Measurements from ENCODE around the gene DYNLRB1.

Gene DYNLRB1

GRCh38 chr20:34547844-34548613 is 31.8 kb downstream of the DYNLRB1 start:
- Histone ChIP-seq H3K27ac (no peak overlapping the region), H3K4me3 (no peak overlapping the region)

- Histone ChIP-seq H3K4me3 (no peak overlapping the region), H3K27ac (no peak overlapping the region)
Measured at GRCh38 chr20:34549291-34549928, 33.2 kb downstream of the DYNLRB1 start.

- Histone ChIP-seq H3K4me3 (no peak overlapping the region), H3K27ac (no peak overlapping the region)
Measured at GRCh38 chr20:34549929-34550305, 33.7 kb downstream of the DYNLRB1 start.

GRCh38 chr20:34552569-34552968 is 36.3 kb downstream of the DYNLRB1 start:
- H3K4me3 ChIP-seq = no peak overlapping the region

GRCh38 chr20:34553366-34553867 is 37.2 kb downstream of the DYNLRB1 start:
- Histone ChIP-seq H3K4me3 (no peak overlapping the region), H3K27ac (peak overlapping the region in 2 of 21 experiments; percentile 3 to 13)

More at GRCh38 chr20:34552569-34552968, 36.3 kb downstream of the DYNLRB1 start:
- H3K27ac ChIP-seq = no peak overlapping the region

GRCh38 chr20:34557936-34558319 is 41.7 kb downstream of the DYNLRB1 start:
- Histone ChIP-seq H3K27ac (peak overlapping the region; percentile 31 to 99 (median 83)), H3K4me3 (peak overlapping the region; percentile 48 to 75 (median 56))

GRCh38 chr20:34558320-34559218 is 42.3 kb downstream of the DYNLRB1 start, which contains the start of gene MAP1LC3A:
MAP1LC3A (plus strand) TSS chr20:34558718; CDS start chr20:34558869, 151 bp downstream.
- Histone ChIP-seq H3K4me3 (peak within 1 kb of the TSS; percentile 48 to 75 (median 56)), H3K27ac (peak within 1 kb of the TSS; percentile 31 to 99 (median 83))

- H3K27ac ChIP-seq = peak overlapping the region in 16 of 21 experiments; percentile 64 to 99 (median 90)
- peak overlapping the region; percentile 48 to 75 (median 56) for H3K4me3 ChIP-seq
Measured at GRCh38 chr20:34559311-34560140, 43.3 kb downstream of the DYNLRB1 start.

GRCh38 chr20:34560141-34560523 is 43.9 kb downstream of the DYNLRB1 start:
- H3K27ac ChIP-seq = peak overlapping the region in 5 of 21 experiments; percentile 32 to 94 (median 91)
- H3K4me3 ChIP-seq = no peak overlapping the region

GRCh38 chr20:34560614-34561013 is 44.4 kb downstream of the DYNLRB1 start:
- H3K4me3 ChIP-seq = no peak overlapping the region
- peak overlapping the region in 1 of 21 experiments; percentile 32 for H3K27ac ChIP-seq

- Histone ChIP-seq H3K27ac (peak overlapping the region in 1 of 21 experiments; percentile 31), H3K4me3 (no peak overlapping the region)
Measured at GRCh38 chr20:34561661-34562060, 45.4 kb downstream of the DYNLRB1 start.

GRCh38 chr20:34562641-34563040 is 46.4 kb downstream of the DYNLRB1 start:
- Histone ChIP-seq H3K27ac (no peak overlapping the region), H3K4me3 (no peak overlapping the region)

GRCh38 chr20:34564833-34565232 is 48.6 kb downstream of the DYNLRB1 start:
- H3K4me3 ChIP-seq = no peak overlapping the region

GRCh38 chr20:34566978-34567891 is 51.0 kb downstream of the DYNLRB1 start:
- H3K27ac ChIP-seq = no peak overlapping the region
- no peak overlapping the region for H3K4me3 ChIP-seq

More at GRCh38 chr20:34564833-34565232, 48.6 kb downstream of the DYNLRB1 start:
- H3K27ac ChIP-seq = no peak overlapping the region

- Histone ChIP-seq H3K27ac (no peak overlapping the region), H3K4me3 (no peak overlapping the region)
Measured at GRCh38 chr20:34567892-34568865, 52.0 kb downstream of the DYNLRB1 start.

GRCh38 chr20:34569598-34569997 is 53.4 kb downstream of the DYNLRB1 start:
- Histone ChIP-seq H3K4me3 (no peak overlapping the region), H3K27ac (no peak overlapping the region)

GRCh38 chr20:34570859-34571306 is 54.7 kb downstream of the DYNLRB1 start:
- no peak overlapping the region for H3K27ac ChIP-seq
- H3K4me3 ChIP-seq = no peak overlapping the region
